Activated CD4-positive, alpha-beta T cell treated with anti-CD3 and anti-CD28 coated beads, Interleukin-10, Interleukin-2, amounts not matched to agents 100 ng/mL and 50 ng/mL, durations not matched to agents 16 hours and 8 hours (primary cell): ENCODE results near the gene KMT2E.
"Not testable (repeated sequence)": the region's sequence is repeated elsewhere in the genome, so short reads cannot be mapped to it uniquely, and the experiment has no call there.

Source experiments
- DNase-seq: peaks from one replicate; pipeline ENCODE4 v3.0.0-alpha.2; 2020

The KMT2E gene, protein sequence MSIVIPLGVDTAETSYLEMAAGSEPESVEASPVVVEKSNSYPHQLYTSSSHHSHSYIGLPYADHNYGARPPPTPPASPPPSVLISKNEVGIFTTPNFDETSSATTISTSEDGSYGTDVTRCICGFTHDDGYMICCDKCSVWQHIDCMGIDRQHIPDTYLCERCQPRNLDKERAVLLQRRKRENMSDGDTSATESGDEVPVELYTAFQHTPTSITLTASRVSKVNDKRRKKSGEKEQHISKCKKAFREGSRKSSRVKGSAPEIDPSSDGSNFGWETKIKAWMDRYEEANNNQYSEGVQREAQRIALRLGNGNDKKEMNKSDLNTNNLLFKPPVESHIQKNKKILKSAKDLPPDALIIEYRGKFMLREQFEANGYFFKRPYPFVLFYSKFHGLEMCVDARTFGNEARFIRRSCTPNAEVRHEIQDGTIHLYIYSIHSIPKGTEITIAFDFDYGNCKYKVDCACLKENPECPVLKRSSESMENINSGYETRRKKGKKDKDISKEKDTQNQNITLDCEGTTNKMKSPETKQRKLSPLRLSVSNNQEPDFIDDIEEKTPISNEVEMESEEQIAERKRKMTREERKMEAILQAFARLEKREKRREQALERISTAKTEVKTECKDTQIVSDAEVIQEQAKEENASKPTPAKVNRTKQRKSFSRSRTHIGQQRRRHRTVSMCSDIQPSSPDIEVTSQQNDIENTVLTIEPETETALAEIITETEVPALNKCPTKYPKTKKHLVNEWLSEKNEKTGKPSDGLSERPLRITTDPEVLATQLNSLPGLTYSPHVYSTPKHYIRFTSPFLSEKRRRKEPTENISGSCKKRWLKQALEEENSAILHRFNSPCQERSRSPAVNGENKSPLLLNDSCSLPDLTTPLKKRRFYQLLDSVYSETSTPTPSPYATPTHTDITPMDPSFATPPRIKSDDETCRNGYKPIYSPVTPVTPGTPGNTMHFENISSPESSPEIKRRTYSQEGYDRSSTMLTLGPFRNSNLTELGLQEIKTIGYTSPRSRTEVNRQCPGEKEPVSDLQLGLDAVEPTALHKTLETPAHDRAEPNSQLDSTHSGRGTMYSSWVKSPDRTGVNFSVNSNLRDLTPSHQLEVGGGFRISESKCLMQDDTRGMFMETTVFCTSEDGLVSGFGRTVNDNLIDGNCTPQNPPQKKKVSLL (N-terminal part only)

GRCh38 chr7:105013816-105014692 lies at the start of gene KMT2E:
KMT2E (plus strand) TSS chr7:105014205; CDS start chr7:105040953, 26,748 bp downstream.
- peak; percentile 93 for DNase-seq

GRCh38 chr7:104964626-104965236 lies 49.3 kb upstream of the KMT2E start:
- DNase-seq: no peak

- no peak for DNase-seq
These were observed 48.0 kb upstream of the KMT2E start for GRCh38 chr7:104966022-104966421.

DNA sequence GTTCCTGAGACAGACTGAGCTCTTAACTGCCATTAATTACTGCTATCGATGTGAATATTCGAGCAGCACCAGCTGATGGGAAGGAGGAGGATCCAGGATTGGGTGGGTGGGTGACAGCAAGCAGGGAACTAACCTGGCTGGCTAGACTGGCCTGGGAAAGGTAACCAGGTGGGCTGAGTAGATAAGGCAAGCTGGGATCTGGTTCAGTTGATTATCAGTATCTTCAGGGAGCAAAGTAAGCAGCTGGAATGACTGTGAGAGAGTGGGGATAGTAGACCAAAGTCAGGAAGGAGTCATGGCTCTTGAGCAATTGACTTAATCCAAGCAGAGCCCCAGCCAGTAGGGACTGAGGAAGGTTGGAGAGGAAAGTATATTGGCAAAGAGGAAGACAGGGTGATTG lies 46.9 kb upstream of the KMT2E start:
- DNase-seq: no peak

DNA sequence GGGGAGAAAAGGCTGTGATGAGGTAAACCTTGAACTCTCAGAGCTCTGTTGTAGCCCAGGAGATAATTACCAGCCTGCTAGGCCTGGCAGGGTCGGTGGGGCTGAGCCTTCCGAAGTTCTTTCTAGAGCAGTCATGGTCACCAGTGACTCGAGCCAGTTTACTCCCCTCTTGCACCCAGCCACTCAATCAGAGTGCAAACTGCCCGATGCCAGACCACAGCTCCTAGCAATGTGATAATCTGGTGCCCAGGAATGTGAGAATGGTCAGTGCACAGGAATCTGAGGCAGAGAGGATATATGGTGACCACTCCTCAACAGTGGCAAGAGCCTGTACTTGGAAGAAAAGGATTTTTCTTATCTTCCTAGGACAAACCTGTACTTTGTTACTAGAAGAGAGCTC lies 46.4 kb upstream of the KMT2E start:
- DNase-seq: no peak

- no peak for DNase-seq
These were observed 45.4 kb upstream of the KMT2E start for GRCh38 chr7:104968648-104969047.

DNA sequence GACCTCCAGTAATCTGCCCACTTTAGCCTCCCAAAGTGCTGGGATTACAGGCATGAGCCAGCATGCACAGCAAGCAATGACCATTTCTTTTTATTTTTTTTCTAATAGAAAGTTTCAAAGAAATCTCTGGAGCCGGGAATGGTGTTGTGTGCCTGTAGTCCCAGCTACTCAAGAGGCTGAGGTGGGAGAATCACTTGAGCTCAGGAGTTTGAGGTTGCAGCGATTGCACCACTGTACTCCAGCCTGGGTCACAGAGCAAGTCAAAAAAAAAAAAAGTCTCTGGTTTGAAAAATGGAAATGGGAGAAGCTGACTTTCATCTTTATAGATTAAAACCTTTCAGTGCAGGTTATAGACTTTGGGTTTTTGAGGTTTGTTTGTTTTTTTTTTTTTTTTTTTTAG lies 44.8 kb upstream of the KMT2E start:
- DNase-seq: no peak

DNA sequence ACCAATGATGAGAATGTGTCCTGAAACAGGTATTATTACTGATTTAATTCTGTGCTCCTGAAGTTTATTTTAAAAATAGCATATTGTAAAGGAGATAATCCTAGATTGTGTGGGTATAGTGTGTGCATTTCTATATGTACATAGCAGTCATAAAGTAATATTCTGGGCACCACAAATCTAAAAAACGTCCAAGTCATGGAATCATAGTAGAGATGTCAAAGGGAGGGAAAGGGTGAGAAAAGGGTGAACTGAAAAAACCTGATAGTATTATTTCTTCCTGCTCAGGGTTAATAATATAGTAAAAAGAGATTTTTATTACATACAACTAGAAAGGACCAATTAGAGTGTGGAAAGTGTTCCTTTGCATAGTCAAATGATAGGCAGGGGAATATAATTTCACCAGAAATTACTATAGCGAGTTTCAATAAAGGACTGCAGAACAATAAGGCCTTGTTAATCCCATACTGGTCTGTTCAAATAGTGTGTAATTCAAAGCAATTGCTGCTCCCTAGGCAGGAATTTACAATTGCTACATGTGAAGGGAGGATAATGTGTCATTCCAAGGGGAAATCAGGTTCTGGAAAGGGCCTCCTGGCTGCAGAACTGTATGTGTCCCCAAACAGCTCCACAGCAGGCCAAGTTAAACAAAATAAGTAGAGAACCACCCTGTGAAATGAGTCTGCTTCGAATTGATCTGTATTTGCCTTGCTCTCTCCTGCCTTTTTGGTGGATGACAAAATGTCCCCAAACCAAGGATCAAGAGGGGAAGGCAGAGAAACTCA lies 42.5 kb upstream of the KMT2E start:
- no peak for DNase-seq

DNA sequence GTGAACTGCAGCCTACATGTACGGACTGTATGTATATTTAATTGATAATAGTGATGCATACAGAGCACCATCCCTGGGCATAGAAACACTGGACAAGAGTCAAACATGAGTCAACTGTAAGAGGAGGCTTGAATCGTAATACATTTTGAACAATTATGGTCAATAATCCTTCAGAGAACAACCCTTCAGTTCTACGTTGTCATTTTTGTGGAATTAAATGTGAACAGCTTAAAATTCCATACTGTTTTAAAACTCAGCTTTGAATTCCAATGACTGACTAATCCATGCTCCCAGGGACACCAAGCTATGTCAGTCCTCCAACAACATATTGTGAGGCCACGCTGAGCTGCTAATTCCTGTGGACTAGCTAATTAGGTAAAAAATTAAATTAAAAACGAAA lies 41.5 kb upstream of the KMT2E start:
- no peak for DNase-seq

- DNase-seq: no peak
These were observed 40.8 kb upstream of the KMT2E start for GRCh38 chr7:104973227-104973626.

- DNase-seq: no peak
These were observed 40.0 kb upstream of the KMT2E start for GRCh38 chr7:104973909-104974415.

GRCh38 chr7:104975553-104975952 lies 38.5 kb upstream of the KMT2E start:
- DNase-seq: not testable (repeated sequence)

- no peak for DNase-seq
These were observed 36.9 kb upstream of the KMT2E start for GRCh38 chr7:104976966-104977636.

GRCh38 chr7:104978460-104978859 lies 35.5 kb upstream of the KMT2E start:
- DNase-seq: no peak

DNA sequence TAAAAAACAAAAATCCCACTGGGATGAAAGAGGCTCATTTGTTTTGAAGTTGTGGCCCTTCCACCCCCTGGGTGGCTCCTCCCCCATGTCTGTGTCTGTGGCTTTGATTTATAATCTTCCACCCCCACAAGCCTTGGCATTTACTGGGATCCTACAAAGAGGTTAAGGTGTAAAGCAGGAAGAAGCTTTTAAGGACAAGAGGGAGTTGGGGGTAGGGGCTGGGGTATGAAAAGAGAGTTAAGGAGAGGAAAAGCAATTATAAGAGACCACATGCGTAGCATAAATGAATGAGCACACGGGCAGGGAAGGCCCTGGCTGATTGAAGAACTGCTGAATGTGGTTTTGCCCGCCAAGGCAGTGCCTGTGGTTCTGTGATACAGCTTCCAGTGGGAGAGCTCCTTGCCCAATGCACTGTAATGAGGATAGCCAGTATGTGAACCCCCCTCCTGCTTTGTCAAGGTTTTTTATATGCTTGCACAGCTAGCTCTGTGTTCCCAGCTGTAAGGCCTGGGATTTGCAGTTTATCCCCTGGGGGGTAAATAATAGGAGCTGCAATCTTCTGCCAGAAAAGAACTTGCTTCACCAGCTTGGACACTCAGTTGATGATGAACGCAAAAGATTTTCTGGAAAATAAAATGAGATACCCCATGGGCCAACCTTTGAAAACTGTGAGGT lies 34.7 kb upstream of the KMT2E start:
- no peak for DNase-seq

- DNase-seq: no peak
These were observed 33.6 kb upstream of the KMT2E start for GRCh38 chr7:104980440-104980839.

- peak; percentile 75 for DNase-seq
These were observed 32.9 kb upstream of the KMT2E start for GRCh38 chr7:104980841-104981671.

- DNase-seq: no peak
These were observed 32.4 kb upstream of the KMT2E start for GRCh38 chr7:104981672-104982037.
